Measurements from ENCODE around the gene KIAA0825.

DNA sequence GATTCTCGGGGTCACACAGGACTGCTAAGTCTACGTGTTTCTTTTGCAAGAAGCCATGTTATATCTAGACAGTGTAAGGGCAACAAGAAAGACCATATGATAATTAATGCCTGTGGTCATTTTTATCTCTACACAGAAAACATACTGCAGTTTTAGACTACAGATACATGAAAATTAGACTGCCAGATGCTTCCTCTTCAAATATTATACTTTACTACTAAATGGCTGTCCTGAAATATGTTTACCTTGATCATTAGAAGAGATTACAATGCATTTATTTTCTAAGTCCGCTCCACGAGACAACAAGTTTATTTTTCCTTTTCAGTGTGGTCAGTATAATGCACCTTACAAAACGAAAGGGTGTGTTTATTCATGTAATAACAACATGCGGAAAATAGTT, 147.6 kb downstream of the KIAA0825 start:
- TF ChIP-seq POLR2A (IDR thresholded peaks at IDR 0.05; ENCODE audit: control extremely low read depth in 1 of 2, low read depth in 2 of 2, low read length in 2 of 2): no peak
- TF ChIP-seq RAD21 (IDR thresholded peaks at IDR 0.05 in 1 of 2, conservative IDR thresholded peaks at IDR 0.05 in 1 of 2; ENCODE audit: low read depth in 2 of 2, low read length in 2 of 2): no peak
- TF ChIP-seq PHF8 (conservative IDR thresholded peaks at IDR 0.05; ENCODE audit: low read depth, low read length): no peak
- TF ChIP-seq, protein P1, sequence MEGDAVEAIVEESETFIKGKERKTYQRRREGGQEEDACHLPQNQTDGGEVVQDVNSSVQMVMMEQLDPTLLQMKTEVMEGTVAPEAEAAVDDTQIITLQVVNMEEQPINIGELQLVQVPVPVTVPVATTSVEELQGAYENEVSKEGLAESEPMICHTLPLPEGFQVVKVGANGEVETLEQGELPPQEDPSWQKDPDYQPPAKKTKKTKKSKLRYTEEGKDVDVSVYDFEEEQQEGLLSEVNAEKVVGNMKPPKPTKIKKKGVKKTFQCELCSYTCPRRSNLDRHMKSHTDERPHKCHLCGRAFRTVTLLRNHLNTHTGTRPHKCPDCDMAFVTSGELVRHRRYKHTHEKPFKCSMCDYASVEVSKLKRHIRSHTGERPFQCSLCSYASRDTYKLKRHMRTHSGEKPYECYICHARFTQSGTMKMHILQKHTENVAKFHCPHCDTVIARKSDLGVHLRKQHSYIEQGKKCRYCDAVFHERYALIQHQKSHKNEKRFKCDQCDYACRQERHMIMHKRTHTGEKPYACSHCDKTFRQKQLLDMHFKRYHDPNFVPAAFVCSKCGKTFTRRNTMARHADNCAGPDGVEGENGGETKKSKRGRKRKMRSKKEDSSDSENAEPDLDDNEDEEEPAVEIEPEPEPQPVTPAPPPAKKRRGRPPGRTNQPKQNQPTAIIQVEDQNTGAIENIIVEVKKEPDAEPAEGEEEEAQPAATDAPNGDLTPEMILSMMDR (IDR thresholded peaks at IDR 0.05; ENCODE audit: control extremely low read depth in 1 of 3, insufficient read depth in 1 of 3, low read depth in 1 of 3, low read length in 3 of 3): no peak
- TF ChIP-seq EZH2 (IDR thresholded peaks at IDR 0.05; ENCODE audit: low read depth, low read length, severe bottlenecking): no peak
- no peak for TF ChIP-seq JUND (IDR thresholded peaks at IDR 0.05; ENCODE audit: low read length)
- no peak for TF ChIP-seq POLR2AphosphoS5 (IDR thresholded peaks at IDR 0.05; ENCODE audit: low read depth, low read length)
- TF ChIP-seq POU5F1 (IDR thresholded peaks at IDR 0.05; ENCODE audit: low read depth, low read length): no peak
- no peak for TF ChIP-seq TAF1 (IDR thresholded peaks at IDR 0.05; ENCODE audit: low read depth, low read length)
- TF ChIP-seq, protein P2, sequence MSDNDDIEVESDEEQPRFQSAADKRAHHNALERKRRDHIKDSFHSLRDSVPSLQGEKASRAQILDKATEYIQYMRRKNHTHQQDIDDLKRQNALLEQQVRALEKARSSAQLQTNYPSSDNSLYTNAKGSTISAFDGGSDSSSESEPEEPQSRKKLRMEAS (IDR thresholded peaks at IDR 0.05): no peak
- no peak for TF ChIP-seq SP4 (IDR thresholded peaks at IDR 0.05; ENCODE audit: low read length)
- no peak for TF ChIP-seq SIRT6 (IDR thresholded peaks at IDR 0.05; ENCODE audit: low read length)
- no peak for TF ChIP-seq SP2 (IDR thresholded peaks at IDR 0.05; ENCODE audit: low read length)
